ENCODE results near the gene LAX1.
"Not testable (repeated sequence)": the region's sequence is repeated elsewhere in the genome, so short reads cannot be mapped to it uniquely, and the experiment has no call there.

Gene LAX1

DNA sequence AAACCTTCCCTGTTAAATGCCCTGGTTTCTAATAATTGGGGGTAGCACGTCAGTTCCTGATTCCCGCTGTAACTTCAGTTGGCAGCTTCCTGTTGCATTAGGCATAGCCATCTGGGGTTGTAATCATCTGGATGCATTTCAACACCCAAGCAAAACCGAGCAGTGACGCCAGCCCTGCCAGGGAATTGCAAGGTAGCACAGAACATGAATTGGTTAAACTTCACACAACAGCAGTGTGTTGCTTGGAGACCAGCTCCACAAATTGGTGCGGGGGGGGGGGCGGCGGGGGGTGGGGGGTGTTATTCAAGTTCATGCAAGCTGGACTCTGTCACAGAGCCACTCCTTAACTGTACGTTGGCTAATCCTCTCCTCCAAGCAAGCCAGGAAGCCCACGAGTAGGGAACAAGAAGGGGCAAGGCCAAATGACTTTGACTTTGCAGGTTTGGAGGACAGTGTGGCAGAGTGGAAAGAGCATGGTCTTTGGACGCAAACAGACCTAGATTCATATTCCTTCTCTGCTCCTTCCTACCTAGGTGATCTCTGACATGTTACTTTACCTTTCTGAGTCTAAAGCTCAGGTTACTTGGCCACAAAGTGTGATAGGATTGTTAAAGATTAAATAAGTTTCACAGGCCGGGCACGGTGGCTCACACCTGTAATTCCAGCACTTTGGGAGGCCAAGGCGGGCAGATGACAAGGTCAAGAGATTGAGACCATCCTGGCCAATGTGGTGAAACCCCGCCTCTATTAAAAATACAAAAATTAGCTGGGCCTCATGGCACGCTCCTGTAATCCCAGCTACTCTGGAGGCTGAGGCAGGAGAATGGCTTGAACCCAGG lies 4.7 kb downstream of the LAX1 start:
- DNase-seq: peak; percentile 98

DNA sequence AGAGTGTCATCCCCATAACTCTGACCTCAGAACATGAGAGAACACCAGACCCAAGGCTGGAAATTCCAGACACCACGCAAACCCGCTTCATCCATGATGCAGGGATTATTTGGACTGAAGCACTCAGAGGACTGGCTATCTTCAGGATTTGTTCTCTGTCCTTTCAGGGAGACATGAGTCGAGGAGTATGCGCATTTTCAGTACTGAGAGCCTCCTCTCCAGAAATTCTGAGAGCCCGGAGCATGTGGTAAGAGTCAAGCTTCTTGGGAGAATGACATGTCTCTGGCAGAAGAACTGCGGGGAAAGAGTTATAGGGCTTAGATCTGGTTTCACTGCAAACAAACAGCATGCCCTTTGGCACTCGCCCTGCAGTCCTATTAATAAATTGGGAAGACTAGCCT lies 6.9 kb downstream of the LAX1 start:
- no peak for DNase-seq

DNA sequence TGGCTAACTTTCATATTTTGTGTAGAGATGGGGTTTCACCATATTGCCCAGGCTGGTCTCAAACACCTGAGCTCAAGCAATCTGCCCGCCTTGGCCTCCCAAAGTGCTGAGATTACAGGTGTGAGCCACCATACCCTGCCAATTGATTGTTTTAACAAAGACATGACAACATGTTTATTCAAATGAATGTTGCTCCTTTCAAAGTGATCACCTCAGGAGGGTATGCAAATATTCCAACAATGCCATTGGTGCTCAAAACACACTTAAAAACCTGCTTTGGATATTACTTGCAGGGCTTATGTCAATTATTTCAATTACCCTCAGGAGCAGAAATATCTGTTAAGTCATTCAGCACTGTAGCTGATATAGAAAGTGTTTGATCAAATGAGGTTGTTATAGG lies 7.9 kb downstream of the LAX1 start:
- DNase-seq: no peak

DNA sequence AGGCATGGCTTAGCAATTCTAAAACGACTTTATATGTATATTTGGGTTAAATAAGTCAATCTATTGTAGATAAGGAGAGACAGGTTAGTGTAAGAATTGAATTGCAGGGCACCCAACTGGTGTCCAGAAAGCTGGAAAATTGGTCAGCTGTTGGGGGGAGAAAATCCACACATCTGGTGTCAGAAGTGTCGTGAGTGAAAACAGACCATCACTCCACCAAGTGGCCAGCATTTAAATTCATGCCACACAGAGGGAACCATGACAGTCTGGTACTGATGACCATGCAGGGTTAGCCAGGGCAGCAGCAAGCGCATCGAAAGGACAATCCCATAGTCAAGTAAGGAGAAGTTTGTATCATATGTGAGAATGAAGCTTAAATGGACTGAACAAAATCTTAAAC lies 11.7 kb downstream of the LAX1 start:
- DNase-seq: no peak

DNA sequence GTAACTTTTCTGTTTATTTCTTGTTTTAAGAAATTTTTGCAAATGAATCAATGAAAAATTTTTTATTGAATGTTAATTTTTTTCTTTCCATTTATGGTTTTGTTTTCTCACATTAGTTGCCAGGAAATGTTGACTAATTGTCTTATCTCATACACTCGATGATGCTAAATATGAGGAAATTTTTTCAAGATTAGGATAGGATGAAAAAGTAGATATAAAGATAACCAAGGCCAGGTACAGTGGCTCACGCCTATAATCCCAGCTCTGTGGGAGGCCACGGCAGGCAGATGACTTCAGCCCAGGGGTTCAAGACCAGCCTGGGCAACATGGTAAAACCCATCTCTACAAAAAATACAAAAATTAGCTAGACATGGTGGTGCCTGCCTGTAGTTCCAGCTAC lies 12.6 kb downstream of the LAX1 start:
- no peak for DNase-seq

DNA sequence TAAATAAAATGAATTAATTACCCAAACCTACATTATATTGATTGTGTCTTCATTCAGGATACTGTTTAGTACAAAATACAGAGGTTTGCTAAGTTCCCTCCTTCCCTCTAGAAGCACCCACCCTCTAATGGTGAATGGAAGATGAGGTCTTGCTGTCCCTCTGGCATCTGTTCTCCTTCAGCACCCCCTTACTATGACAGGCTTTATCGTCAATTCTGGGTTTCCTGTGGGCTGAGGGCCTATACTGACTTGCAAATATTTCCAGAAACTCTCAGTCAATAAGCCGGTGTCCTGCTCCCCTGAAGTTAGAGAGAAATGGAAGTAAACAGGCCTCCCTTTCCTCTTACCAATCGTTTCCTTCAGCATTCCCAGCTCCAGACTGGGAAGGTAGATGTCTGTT lies 13.2 kb downstream of the LAX1 start:
- no peak for DNase-seq

DNA sequence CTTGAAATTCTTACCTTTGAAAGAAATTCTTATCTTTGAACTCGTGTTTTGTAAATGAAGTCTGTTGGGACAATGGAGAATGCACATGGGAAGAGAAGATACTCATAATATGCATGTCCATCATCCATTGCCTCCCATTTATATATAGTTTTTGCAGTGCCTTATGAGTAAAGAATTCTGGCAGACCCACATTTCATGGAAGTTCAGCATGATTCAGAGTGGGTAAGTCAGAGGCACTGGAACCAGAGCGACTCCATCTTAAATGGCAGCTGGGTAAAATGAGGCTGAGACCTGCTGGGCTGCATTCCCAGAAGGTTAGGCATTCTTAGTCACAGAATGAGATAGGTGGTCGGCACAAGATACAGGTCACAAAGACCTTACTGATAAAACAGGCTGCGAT lies 13.8 kb downstream of the LAX1 start:
- DNase-seq: no peak

DNA sequence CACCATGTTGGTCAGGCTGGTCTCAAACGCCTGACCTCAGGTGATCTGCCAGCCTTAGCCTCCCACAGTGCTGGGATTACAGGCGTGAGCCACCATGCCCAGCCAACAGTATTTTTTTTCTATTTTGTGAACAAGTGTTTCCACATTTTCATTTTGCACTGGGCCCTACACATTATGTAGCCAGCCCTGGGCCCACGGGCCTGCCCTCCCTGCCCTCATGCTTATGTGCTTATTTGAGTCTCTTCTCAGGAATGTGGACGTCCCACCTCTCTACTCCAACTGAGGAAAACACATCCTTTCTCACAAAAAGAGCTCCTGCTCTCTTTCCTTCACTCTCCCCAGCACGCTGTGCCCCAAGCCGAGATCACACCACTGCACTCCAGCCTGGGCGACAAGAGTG lies 17.0 kb downstream of the LAX1 start:
- DNase-seq: no peak

DNA sequence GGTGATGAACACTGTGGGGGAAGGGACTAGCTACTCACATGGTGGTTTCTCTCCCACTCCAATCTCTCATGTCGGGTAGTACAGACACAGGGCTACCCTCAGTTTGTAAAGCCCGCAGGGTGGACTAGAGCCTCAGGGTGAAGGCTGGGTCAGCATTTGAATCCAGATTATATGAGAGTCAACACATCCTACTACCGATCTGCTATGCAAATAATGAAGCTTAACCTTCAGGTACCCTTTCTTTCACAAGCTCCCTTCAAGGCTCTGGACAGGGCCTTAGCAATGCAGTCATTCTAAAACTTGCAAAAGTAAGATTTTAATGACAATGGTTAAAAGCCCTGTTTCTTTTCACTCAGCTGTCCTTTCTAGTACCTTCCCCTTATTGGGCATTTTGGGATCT lies 25.0 kb downstream of the LAX1 start:
- no peak for DNase-seq

DNA sequence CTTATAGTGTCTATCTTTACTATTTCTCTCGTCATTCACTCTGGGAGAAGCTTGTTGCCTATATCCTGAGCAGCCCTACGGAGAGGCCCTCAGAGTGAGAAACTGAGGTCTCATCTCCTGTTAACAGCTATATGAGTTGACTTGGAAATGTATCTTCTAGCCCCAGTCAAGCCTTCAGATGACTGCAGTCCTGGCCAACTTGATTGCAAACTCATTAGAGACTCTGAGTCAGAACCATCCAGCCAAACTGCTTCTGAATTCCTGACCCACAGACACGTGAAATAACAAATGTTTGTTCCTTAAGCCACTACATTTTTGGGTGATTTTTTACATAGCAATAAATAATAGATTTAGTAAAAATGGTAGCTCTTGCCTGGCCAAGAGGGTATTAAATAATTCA lies 26.5 kb downstream of the LAX1 start:
- no peak for DNase-seq

DNA sequence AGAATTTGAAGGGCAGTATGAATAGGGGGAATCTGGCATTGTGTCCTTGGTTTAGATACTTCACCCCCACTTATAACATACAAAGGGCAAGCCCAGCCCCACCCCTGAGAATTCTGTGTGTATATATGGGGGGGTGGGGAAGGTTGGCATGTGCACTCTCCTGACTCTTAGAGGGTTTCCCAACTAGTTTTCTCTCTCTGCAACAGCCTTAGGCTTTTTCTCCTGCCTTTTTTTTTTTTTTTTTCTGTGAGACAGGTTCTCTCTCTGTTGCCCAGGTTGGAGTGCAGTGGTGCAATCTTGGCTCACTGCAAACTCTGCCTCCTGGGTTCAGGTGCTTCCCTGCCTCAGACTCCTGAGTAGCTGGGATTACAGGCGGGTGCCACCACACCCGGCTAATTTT lies 27.5 kb downstream of the LAX1 start:
- no peak for DNase-seq

DNA sequence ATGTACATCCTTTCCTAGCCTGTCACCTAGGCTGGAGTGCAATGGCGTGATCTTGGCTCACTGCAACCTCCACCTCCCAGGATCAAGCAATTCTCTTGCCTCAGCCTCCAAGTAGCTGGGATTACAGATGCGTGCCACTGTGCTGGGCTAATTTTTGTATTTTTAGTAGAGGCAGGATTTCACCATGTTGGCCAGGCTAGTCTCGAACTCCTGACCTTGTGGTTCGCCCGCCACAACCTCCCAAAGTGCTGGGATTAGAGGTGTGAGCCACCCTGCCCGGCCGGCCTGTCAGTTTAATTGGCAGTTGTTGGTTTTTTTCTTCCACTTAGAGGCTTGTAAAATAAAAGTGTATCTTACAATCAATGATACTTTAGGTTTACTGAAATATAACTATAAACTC lies 28.6 kb downstream of the LAX1 start:
- DNase-seq: not testable (repeated sequence)

DNA sequence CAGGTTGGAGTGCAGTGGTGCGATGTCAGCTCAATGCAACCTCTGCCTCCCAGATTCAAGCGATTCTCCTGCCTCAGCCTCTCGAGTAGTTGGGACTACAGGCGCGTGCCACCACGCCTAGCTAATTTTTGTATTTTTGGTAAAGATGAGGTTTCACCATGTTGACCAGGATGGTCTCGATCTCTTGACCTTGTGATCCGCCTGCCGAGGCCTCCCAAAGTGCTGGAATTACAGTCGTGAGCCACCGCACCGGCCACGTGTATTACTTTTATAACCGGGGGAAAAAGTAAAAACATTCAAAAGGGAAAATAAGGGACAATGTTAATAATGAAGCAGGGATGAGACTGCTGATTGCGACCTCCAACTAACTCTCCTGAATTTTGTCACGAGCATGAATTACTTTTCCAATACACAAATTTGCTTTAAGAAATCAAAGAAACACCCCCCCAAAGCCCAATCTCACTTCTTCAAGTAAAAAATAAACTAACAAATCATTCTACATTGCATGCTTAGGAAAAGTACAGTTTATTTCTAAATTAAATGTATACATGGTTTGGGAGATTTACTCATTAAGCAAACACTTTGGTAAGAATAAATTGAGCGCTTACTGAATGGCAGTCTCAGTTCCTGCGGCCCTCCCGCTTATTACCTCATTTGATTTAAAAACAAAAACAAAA lies 29.9 kb downstream of the LAX1 start:
- DNase-seq: no peak

DNA sequence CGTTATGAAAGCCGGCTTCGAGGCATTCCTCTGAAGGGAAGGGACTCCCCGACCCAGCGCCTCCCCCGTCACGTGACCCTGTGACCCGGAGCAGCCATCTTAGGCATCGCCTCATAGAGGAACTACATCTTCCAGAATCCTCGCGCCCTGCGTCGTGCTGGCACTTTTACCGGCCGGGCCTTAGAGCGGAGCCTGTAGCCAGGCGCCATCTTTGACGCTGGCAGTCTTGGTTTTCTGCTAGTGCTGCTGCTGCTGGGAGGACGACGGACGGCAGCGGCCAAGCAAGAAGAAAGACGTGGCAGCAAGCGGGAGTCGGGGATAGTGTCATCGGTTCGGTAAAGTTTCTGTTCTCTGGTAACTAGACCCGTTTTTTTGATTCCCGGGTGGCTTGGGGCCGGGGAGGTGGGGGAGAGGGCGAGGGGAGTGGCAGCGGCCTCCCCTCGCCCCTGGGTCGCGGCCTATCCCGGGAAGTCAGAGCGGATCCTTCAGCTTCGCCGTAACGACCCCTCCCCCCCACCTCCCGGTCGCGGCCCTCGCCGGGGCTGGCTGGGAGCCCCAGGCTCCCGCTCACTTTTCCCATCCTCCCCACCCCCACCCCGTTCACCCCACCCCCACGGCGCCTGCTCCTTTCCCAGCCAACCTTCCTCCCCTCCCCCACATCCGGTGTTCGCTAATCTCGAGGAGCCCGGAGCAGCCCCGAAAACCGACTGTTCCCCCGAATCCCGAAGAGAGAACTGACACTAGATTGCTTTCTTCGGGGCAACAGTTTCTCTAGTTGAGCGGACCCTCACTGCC lies 30.7 kb downstream of the LAX1 start, which contains the start of the genes ZBED6 and ZC3H11A:
Gene ZBED6, plus strand, starts transcription at position 183 of the 795 bp plus-strand sequence. CDS start 1,900 bp downstream, outside the sequence.
Gene ZC3H11A, plus strand, starts transcription at position 183 of the 795 bp plus-strand sequence. CDS start 21,448 bp downstream, outside the sequence.
- peak; percentile 98 for DNase-seq

DNA sequence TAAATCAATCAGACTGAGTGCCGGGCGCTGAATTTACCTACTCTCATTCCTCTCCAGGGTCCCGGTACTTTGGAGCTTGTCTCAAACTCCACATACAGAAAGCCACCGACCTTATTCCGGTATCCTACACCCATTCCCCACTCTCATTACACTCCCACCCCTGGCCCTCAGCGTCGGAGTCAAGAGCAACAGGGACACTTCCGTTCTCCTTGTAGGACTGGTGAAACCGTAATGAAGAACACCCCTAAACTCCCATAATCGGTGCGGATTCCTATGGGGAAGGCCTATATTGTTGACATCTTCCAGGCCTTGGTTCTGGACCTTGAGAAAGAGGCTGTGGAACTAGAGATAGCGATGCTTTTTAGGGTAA lies 31.2 kb downstream of the LAX1 start:
- no peak for DNase-seq

DNA sequence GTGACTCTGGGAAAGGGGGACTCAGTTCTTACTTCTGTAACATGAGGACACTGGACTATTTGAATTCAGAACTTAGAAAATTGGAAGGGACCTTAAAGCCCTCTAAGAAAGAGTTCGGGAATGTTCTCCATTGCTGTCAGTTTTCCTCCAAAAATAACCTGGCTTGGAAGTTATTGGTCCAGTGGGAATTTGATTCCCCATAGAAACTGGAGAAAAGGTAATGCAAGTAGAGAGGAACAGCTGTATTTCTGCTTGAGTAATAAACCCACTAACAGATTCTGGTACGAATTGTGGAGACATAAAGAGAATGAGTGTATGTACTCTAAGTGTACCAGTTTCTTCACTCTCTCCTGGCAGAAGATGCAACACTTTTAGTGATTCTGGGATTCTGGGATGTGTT lies 32.2 kb downstream of the LAX1 start:
- DNase-seq: no peak

DNA sequence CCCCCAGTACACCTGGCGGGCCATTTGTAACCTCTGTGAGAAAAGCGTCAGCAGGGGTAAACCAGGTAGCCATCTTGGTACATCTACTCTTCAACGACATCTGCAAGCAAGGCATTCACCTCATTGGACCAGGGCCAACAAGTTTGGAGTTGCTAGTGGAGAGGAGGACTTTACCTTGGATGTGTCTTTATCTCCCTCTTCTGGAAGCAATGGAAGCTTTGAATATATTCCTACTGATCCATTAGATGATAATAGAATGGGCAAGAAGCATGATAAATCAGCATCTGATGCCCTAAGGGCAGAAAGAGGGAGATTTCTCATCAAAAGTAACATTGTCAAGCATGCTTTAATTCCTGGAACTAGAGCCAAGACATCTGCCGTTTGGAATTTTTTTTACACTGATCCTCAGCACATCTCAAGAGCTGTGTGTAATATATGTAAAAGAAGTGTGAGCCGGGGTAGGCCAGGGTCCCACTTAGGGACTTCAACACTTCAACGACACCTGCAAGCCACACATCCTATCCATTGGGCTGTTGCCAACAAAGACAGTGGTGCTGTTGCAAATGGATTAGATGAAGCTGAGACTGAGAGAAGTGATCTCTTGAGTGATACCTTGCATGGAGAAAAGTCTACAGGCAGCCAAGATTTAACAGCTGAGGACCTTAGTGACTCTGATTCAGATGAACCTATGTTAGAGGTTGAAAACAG lies 33.1 kb downstream of the LAX1 start:
- DNase-seq: no peak

DNA sequence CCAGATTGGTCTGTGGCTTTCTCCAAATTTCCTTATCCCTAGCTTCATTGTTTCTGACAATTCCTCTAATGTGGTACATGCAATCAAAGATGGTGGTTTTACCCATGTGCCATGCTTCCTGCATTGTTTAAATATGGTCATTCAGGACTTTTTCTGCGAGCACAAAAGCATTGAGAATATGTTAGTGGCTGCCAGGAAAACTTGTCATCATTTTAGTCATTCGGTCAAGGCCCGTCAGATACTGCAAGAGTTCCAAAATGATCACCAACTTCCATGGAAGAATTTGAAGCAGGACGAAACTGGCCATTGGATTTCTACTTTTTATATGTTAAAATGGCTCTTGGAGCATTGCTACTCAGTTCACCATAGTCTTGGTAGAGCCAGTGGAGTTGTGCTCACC lies 34.2 kb downstream of the LAX1 start:
- no peak for DNase-seq

DNA sequence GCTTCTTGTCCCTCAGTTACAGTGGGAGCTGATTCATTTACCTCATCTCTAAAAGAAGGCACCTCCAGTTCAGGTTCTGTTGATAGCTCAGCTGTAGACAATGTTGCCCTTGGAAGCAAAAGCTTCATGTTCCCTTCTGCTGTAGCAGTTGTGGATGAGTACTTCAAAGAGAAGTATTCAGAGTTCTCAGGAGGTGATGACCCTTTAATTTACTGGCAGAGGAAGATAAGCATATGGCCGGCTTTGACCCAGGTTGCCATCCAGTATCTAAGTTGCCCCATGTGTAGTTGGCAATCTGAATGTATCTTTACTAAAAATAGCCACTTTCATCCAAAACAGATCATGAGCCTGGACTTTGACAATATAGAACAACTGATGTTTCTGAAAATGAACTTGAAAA lies 35.0 kb downstream of the LAX1 start:
- no peak for DNase-seq

DNA sequence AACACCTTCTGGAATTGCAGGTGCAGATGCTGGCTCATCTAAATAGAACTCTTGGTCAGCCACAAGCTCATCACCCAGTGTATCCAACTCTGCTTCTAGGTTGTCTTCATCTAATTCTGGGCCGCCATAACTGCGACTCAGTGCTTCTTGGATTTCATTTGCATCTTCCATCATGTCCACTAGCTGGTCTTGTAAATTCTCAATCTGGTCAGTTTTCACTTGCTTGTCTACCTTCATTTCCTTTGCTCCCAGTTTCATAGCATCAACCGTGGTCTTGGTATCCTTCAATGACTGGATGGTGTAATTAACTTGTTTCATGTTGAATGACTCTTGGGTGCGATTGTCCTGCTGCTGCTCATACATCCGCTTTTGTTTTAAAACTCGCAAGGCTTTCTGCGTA lies 40.7 kb downstream of the LAX1 start:
- DNase-seq: no peak

DNA sequence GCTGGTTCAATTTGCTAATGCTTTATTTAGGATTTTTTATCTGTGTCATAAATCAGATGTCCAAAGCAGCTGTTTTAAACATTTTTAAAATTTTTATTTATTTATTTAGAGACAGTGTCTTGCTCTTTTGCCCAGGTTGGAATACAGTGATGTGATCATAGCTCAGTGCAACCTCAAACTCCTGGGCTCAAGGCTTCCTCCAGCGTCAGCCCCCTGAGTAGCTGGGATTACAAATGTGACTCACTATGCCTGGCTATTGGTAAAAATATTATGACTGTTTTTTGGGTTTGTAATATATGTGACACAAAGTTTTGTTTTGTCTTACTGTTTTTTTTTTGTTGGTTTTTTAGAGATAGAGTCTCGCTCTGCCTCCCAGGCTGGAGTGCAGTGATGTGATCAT lies 42.2 kb downstream of the LAX1 start:
- DNase-seq: no peak

DNA sequence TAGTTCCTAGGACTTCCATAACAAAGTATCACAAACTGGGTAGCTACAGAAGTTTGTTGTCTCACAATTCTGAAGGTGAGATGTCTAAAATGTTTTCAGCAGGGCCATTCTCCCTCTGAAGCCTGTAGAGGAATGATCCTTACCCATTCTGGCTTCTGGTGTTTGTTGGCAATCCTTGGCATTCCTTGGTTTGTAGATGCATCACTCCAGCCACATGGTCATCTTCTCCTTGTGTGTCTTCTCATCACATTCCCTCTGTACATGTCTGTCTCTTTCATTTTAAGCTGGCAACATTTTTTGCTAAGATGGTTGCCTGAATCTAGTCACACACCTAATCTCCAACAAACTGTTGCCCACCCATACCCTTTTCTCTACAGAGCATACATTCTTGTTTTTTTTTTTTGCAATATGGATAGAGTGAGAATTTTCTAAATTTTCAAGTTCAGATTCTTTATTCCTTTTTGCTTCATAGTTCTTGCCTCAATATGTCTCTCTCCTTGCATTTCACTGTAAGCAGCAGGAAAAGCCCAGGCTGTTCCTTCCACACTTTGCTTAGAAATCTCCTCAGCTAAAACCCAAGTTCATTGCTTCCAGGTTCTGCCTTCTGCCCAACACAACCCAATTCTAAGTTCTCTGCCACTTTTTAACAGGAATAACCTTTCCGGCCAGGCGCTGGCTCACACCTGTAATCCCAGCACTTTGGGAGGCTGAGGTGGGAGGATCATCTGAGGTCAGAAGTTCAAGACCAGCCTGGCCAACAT lies 48.8 kb downstream of the LAX1 start:
- no peak for DNase-seq
